RWPE2 (cell line): ENCODE measurements around the gene SIRPG.

ENCODE experiments used
- ATAC-seq: fragments of 200-7000 bp; cut with Tn5 transposase; 3 replicates; pipeline ENCODE4 v1.9.1; 2021; ENCODE audit warnings: low read depth
- DNase-seq: peaks from one replicate; pipeline ENCODE4 v3.0.0-alpha.2; 2020; ENCODE audit warnings: low spot score
- H3K27ac ChIP-seq: fragments of 450-650 bp; 2 replicates; pipeline ENCODE4 v1.5.1; 2017; ENCODE audit warnings: mild to moderate bottlenecking; ENCODE audit not compliant: poor library complexity, severe bottlenecking
- H3K27me3 ChIP-seq: fragments of 250-450 bp; sonication (Bioruptor Pico); 2 replicates; pipeline ENCODE4 v1.5.1; 2021; ENCODE audit warnings: mild to moderate bottlenecking, moderate library complexity; ENCODE audit not compliant: insufficient read depth, poor library complexity, severe bottlenecking
- H3K36me3 ChIP-seq: fragments of 250-450 bp; sonication (Bioruptor Pico); 2 replicates; pipeline ENCODE4 v1.5.1; 2020; ENCODE audit warnings: low read depth, mild to moderate bottlenecking, moderate library complexity
- H3K4me1 ChIP-seq: fragments of 250-450 bp; sonication (Bioruptor Pico); 2 replicates; pipeline ENCODE4 v1.5.1; 2021; ENCODE audit warnings: mild to moderate bottlenecking, moderate library complexity; ENCODE audit not compliant: insufficient read depth, poor library complexity, severe bottlenecking
- H3K4me3 ChIP-seq: fragments of 250-450 bp; sonication (Bioruptor Pico); 2 replicates; pipeline ENCODE4 v1.5.1; 2021; ENCODE audit warnings: mild to moderate bottlenecking, moderate library complexity; ENCODE audit not compliant: severe bottlenecking
- H3K9me3 ChIP-seq: fragments of 250-450 bp; sonication (Bioruptor Pico); 2 replicates; pipeline ENCODE4 v1.5.1; 2021; ENCODE audit warnings: mild to moderate bottlenecking, moderate library complexity; ENCODE audit not compliant: severe bottlenecking
- CTCF ChIP-seq: fragments of 450-650 bp; IDR thresholded peaks from one replicate; pipeline ENCODE4 v1.5.1; 2017; ENCODE audit warnings: mild to moderate bottlenecking, moderate library complexity; ENCODE audit not compliant: poor library complexity, severe bottlenecking

The SIRPG gene

GRCh38 chr20:1635291-1635979 is 22.1 kb downstream of the SIRPG start:
- Histone ChIP-seq H3K4me1 (no peaks in the 10 kb centered on the region), H3K4me3 (no peak overlapping the region), H3K36me3 (no peaks in the 10 kb centered on the region), H3K9me3 (no peaks in the 10 kb centered on the region), H3K27ac (no peak overlapping the region), H3K27me3 (no peaks in the 10 kb centered on the region)
- no peak for TF ChIP-seq CTCF
- DNase-seq (no peak), ATAC-seq (no peak)

GRCh38 chr20:1633535-1633934 is 24.0 kb downstream of the SIRPG start:
- DNase-seq (no peak), ATAC-seq (no peak)
- Histone ChIP-seq H3K4me3 (no peak overlapping the region), H3K9me3 (no peaks in the 10 kb centered on the region), H3K36me3 (no peaks in the 10 kb centered on the region), H3K27ac (no peak overlapping the region), H3K27me3 (no peaks in the 10 kb centered on the region), H3K4me1 (no peaks in the 10 kb centered on the region)
- TF ChIP-seq CTCF, result no peak

DNA sequence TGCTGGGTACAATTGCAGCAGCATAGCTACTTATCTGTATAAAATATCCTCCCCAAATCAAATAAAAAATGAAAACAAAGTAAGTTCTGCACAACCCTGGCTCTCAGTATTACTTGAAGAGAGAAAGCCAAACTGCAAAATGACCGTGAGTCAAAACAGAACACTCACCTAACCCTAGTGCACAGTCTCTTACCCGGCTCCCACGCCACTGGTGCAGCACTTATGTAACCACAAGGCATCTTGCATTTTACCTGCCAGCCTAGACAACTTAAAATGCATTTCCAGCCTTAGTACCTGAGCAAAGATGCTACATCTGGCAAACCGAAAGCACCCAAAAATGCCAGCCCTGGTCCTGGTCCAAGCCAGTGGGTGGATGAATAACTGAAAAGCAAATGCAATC is 25.4 kb downstream of the SIRPG start:
- no peaks in the 10 kb centered on the region for H3K9me3 ChIP-seq
- no peak for ATAC-seq
- H3K4me1 ChIP-seq, result no peaks in the 10 kb centered on the region
- no peak for DNase-seq
- no peak overlapping the region for H3K4me3 ChIP-seq
- no peaks in the 10 kb centered on the region for H3K36me3 ChIP-seq
- no peaks in the 10 kb centered on the region for H3K27me3 ChIP-seq
- TF ChIP-seq CTCF, result no peak
- no peak overlapping the region for H3K27ac ChIP-seq

GRCh38 chr20:1631309-1632151 is 26.0 kb downstream of the SIRPG start:
- H3K4me3 ChIP-seq, result no peak overlapping the region
- no peaks in the 10 kb centered on the region for H3K36me3 ChIP-seq
- no peaks in the 10 kb centered on the region for H3K4me1 ChIP-seq
- DNase-seq (no peak), ATAC-seq (peak; percentile 23; the same call in 1 of the 3 replicates)
- H3K9me3 ChIP-seq, result no peaks in the 10 kb centered on the region
- TF ChIP-seq CTCF, result no peak
- H3K27ac ChIP-seq, result no peak overlapping the region
- no peaks in the 10 kb centered on the region for H3K27me3 ChIP-seq

GRCh38 chr20:1630186-1630585 is 27.4 kb downstream of the SIRPG start:
- H3K4me3 ChIP-seq, result no peak overlapping the region
- no peak for ATAC-seq
- H3K27me3 ChIP-seq, result no peaks in the 10 kb centered on the region
- H3K36me3 ChIP-seq, result no peaks in the 10 kb centered on the region
- H3K4me1 ChIP-seq, result no peaks in the 10 kb centered on the region
- DNase-seq, result no peak
- no peak for TF ChIP-seq CTCF
- no peaks in the 10 kb centered on the region for H3K9me3 ChIP-seq
- H3K27ac ChIP-seq, result no peak overlapping the region
